Measurements from ENCODE around the gene INTS15.

The INTS15 gene

GRCh38 chr7:6642861-6643640 is 53.2 kb downstream of the INTS15 start:
- no peak for DNase-seq (ENCODE audit: low read depth in 3 of 3)

- DNase-seq (ENCODE audit: low read depth in 3 of 3), result no peak
Observed at GRCh38 chr7:6643915-6644625, 54.2 kb downstream of the INTS15 start.

GRCh38 chr7:6644728-6645127 is 54.9 kb downstream of the INTS15 start:
- DNase-seq (ENCODE audit: low read depth in 3 of 3), result no peak

- no peak for DNase-seq (ENCODE audit: low read depth in 3 of 3)
Observed at GRCh38 chr7:6646465-6646864, 56.6 kb downstream of the INTS15 start.

- DNase-seq (ENCODE audit: low read depth in 3 of 3), result no peak
Observed at GRCh38 chr7:6647080-6647479, 57.3 kb downstream of the INTS15 start.

- no peak for DNase-seq (ENCODE audit: low read depth in 3 of 3)
Observed at GRCh38 chr7:6647541-6647940, 57.7 kb downstream of the INTS15 start.

GRCh38 chr7:6648066-6648814 is 58.4 kb downstream of the INTS15 start:
- no peak for DNase-seq (ENCODE audit: low read depth in 3 of 3)

GRCh38 chr7:6648815-6649104 is 58.9 kb downstream of the INTS15 start:
- DNase-seq (ENCODE audit: low read depth in 3 of 3), result no peak

- no peak for DNase-seq (ENCODE audit: low read depth in 3 of 3)
Observed at GRCh38 chr7:6649241-6649961, 59.6 kb downstream of the INTS15 start.

GRCh38 chr7:6650086-6650485 is 60.3 kb downstream of the INTS15 start:
- DNase-seq (ENCODE audit: low read depth in 3 of 3), result no peak

- no peak for DNase-seq (ENCODE audit: low read depth in 3 of 3)
Observed at GRCh38 chr7:6650521-6651011, 60.7 kb downstream of the INTS15 start.

GRCh38 chr7:6651851-6652445 is 62.1 kb downstream of the INTS15 start:
- no peak for DNase-seq (ENCODE audit: low read depth in 3 of 3)

- no peak for DNase-seq (ENCODE audit: low read depth in 3 of 3)
Observed at GRCh38 chr7:6652446-6653011, 62.7 kb downstream of the INTS15 start.

GRCh38 chr7:6653071-6654003 is 63.5 kb downstream of the INTS15 start:
- no peak for DNase-seq (ENCODE audit: low read depth in 3 of 3)

- DNase-seq (ENCODE audit: low read depth in 3 of 3), result no peak
Observed at GRCh38 chr7:6654113-6654841, 64.5 kb downstream of the INTS15 start.

GRCh38 chr7:6654842-6655610 is 65.2 kb downstream of the INTS15 start:
- no peak for DNase-seq (ENCODE audit: low read depth in 3 of 3)

- DNase-seq (ENCODE audit: low read depth in 3 of 3), result no peak
Observed at GRCh38 chr7:6655636-6656385, 66.0 kb downstream of the INTS15 start.

- DNase-seq (ENCODE audit: low read depth in 3 of 3), result no peak
Observed at GRCh38 chr7:6656413-6656812, 66.6 kb downstream of the INTS15 start.
